GM12878 (cell line): ENCODE measurements around the gene EIF3D. TPM values are rescaled to one million over a fixed set of nuclear protein-coding genes. Genes with fewer than 3 reads are reported as not detected.

Experiments used
- CHD2 ChIP-seq: IDR thresholded peaks from 2 replicates; pipeline ENCODE4 v1.6.1; 2011; ENCODE audit warnings: low read depth, low read length, improper control_type of control experiment, borderline replicate concordance
- EED ChIP-seq: sonication (generic); IDR thresholded peaks from 2 replicates; pipeline ENCODE4 v1.6.1; 2016; ENCODE audit warnings: antibody characterized with exemption, low read depth
- KLF5 ChIP-seq: fragments of 450-650 bp; IDR thresholded peaks from 2 replicates; pipeline ENCODE4 v1.6.1; 2014; ENCODE audit warnings: mild to moderate bottlenecking; ENCODE audit not compliant: partially characterized antibody
- MEF2A ChIP-seq: IDR thresholded peaks from 2 replicates; pipeline ENCODE4 v1.6.1; 2011; ENCODE audit warnings: low read depth, mild to moderate bottlenecking, low read length, moderate library complexity; ENCODE audit not compliant: insufficient read depth
- NRF1 ChIP-seq: conservative IDR thresholded peaks from 2 replicates; pipeline ENCODE4 v1.6.1; 2011; ENCODE audit warnings: mild to moderate bottlenecking, low read depth, low read length, improper control_type of control experiment
- SIN3A ChIP-seq: IDR thresholded peaks from 2 replicates; pipeline ENCODE4 v1.6.1; 2012; ENCODE audit warnings: low read depth, low read length, improper control_type of control experiment
- SMC3 ChIP-seq: IDR thresholded peaks from 2 replicates; pipeline ENCODE4 v1.6.1; 2011; ENCODE audit warnings: low read length, improper control_type of control experiment, borderline replicate concordance
- ZZZ3 ChIP-seq: IDR thresholded peaks from 2 replicates; pipeline ENCODE4 v1.6.1; 2011; ENCODE audit warnings: low read depth; ENCODE audit not compliant: control insufficient read depth, insufficient read length
- polyA plus RNA-seq, 11 experiments: library from polyadenylated mRNA; depleted of rRNA in 4 of 11; unstranded in 6 of 11; stranded (reverse) in 5 of 11; fragments of >200 nt; fragmentation: Nextera tagmentation in 4 of 11; fragmentation: Illumina TruSeq in 1 of 11; extraction: Ambion mirVana in 4 of 11; extraction: Trizol in 1 of 11; gene quantifications; 1 replicate in 1 of 11; 2 replicates in 10 of 11; pipeline versions ENCODE4 v1.2.1 to v1.2.3, GENCODE V29; 2011 to 2016; ENCODE audit warnings: inconsistent platforms in 2 of 11, missing spikeins in 2 of 11, low read depth in 1 of 11
- total RNA-seq, 4 experiments: library from RNA; depleted of rRNA in 3 of 4; stranded (reverse); fragments of >200 nt in 3 of 4; fragmentation: Illumina TruSeq in 1 of 4; extraction: Trizol in 1 of 4; gene quantifications; 2 replicates each; pipeline versions ENCODE4 v1.2.1 to v1.2.3, GENCODE V29; 2013 to 2021
- TF ChIP-seq, protein P1 (sequence below): IDR thresholded peaks from 2 replicates; pipeline ENCODE4 v1.6.1; 2012; ENCODE audit warnings: mild to moderate bottlenecking, low read depth, low read length
- TF ChIP-seq, protein P2 (sequence below): fragments of 450-650 bp; IDR thresholded peaks from 2 replicates; pipeline ENCODE4 v1.6.1; 2018; ENCODE audit warnings: borderline replicate concordance, mild to moderate bottlenecking; ENCODE audit not compliant: partially characterized antibody
- TF ChIP-seq, protein P3 (sequence below): fragments of 450-650 bp; IDR thresholded peaks from 2 replicates; pipeline ENCODE4 v1.6.1; 2017; ENCODE audit warnings: mild to moderate bottlenecking
- TF ChIP-seq, protein P4 (sequence below): fragments of 450-650 bp; IDR thresholded peaks from 2 replicates; pipeline ENCODE4 v1.6.1; 2017; ENCODE audit warnings: antibody characterized with exemption, mild to moderate bottlenecking, moderate library complexity
- TF ChIP-seq, protein P5 (sequence below): fragments of 450-650 bp; IDR thresholded peaks from 2 replicates; pipeline ENCODE4 v1.6.1; 2017; ENCODE audit warnings: mild to moderate bottlenecking, low read depth, inconsistent platforms; ENCODE audit not compliant: poor library complexity, severe bottlenecking

Gene EIF3D
- total and polyA plus RNA-seq, 10 of the 15 experiments (the other 5 are each of a cell fraction or from before 2014, with no cell fraction given), result 240 to 558 (median 420) TPM

DNA sequence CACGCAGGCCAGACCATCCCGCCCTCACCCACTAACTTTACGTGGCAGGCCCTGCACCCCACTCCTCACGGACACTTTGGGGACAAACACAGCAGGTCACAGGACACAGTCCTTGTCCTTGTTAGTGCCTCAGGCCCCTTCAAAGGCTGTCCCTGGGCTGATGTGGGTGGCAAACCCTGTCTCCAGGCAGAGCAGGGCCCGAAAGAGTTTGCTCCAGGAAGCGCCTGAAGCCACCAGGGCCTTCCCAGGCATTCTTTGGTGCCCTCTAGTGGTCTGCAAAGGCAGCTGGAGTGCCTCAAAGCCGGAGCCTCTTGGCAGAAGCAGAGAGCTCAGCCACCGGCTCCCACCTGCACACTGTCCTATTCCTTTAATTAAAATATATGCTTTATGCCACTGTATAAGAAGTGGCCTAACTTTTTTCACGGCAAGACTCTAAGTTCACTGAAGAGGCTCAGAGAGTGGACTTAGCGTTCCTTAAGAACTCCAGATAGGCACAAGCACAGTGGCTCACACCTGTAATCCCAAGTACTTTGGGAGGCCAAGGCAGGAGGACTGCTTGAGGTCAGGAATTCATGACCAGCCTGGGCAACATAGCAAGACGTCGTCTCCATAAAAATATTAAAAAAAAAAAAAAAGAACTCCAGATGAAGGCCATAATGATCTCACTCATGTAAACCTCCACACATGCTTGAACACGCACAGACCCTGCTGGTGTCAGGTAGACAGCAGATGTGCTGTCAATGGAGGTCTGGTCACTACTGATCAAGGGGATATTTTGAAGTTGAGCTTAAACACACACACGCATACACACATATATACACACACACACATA, 58.6 kb downstream of the EIF3D start (continued):
- TF ChIP-seq, protein P1, sequence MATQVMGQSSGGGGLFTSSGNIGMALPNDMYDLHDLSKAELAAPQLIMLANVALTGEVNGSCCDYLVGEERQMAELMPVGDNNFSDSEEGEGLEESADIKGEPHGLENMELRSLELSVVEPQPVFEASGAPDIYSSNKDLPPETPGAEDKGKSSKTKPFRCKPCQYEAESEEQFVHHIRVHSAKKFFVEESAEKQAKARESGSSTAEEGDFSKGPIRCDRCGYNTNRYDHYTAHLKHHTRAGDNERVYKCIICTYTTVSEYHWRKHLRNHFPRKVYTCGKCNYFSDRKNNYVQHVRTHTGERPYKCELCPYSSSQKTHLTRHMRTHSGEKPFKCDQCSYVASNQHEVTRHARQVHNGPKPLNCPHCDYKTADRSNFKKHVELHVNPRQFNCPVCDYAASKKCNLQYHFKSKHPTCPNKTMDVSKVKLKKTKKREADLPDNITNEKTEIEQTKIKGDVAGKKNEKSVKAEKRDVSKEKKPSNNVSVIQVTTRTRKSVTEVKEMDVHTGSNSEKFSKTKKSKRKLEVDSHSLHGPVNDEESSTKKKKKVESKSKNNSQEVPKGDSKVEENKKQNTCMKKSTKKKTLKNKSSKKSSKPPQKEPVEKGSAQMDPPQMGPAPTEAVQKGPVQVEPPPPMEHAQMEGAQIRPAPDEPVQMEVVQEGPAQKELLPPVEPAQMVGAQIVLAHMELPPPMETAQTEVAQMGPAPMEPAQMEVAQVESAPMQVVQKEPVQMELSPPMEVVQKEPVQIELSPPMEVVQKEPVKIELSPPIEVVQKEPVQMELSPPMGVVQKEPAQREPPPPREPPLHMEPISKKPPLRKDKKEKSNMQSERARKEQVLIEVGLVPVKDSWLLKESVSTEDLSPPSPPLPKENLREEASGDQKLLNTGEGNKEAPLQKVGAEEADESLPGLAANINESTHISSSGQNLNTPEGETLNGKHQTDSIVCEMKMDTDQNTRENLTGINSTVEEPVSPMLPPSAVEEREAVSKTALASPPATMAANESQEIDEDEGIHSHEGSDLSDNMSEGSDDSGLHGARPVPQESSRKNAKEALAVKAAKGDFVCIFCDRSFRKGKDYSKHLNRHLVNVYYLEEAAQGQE, result no peak
- TF ChIP-seq KLF5 (peak; percentile 42), MEF2A (no peak), EED (no peak), CHD2 (no peak), ZZZ3 (no peak), NRF1 (no peak), SIN3A (no peak), SMC3 (peak; percentile 97)
- TF ChIP-seq, protein P2, sequence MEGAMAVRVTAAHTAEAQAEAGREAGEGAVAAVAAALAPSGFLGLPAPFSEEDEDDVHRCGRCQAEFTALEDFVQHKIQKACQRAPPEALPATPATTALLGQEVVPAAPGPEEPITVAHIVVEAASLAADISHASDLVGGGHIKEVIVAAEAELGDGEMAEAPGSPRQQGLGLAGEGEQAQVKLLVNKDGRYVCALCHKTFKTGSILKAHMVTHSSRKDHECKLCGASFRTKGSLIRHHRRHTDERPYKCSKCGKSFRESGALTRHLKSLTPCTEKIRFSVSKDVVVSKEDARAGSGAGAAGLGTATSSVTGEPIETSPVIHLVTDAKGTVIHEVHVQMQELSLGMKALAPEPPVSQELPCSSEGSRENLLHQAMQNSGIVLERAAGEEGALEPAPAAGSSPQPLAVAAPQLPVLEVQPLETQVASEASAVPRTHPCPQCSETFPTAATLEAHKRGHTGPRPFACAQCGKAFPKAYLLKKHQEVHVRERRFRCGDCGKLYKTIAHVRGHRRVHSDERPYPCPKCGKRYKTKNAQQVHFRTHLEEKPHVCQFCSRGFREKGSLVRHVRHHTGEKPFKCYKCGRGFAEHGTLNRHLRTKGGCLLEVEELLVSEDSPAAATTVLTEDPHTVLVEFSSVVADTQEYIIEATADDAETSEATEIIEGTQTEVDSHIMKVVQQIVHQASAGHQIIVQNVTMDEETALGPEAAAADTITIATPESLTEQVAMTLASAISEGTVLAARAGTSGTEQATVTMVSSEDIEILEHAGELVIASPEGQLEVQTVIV, result no peak
- TF ChIP-seq, protein P3, sequence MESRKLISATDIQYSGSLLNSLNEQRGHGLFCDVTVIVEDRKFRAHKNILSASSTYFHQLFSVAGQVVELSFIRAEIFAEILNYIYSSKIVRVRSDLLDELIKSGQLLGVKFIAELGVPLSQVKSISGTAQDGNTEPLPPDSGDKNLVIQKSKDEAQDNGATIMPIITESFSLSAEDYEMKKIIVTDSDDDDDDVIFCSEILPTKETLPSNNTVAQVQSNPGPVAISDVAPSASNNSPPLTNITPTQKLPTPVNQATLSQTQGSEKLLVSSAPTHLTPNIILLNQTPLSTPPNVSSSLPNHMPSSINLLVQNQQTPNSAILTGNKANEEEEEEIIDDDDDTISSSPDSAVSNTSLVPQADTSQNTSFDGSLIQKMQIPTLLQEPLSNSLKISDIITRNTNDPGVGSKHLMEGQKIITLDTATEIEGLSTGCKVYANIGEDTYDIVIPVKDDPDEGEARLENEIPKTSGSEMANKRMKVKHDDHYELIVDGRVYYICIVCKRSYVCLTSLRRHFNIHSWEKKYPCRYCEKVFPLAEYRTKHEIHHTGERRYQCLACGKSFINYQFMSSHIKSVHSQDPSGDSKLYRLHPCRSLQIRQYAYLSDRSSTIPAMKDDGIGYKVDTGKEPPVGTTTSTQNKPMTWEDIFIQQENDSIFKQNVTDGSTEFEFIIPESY, result no peak
- TF ChIP-seq, protein P4, sequence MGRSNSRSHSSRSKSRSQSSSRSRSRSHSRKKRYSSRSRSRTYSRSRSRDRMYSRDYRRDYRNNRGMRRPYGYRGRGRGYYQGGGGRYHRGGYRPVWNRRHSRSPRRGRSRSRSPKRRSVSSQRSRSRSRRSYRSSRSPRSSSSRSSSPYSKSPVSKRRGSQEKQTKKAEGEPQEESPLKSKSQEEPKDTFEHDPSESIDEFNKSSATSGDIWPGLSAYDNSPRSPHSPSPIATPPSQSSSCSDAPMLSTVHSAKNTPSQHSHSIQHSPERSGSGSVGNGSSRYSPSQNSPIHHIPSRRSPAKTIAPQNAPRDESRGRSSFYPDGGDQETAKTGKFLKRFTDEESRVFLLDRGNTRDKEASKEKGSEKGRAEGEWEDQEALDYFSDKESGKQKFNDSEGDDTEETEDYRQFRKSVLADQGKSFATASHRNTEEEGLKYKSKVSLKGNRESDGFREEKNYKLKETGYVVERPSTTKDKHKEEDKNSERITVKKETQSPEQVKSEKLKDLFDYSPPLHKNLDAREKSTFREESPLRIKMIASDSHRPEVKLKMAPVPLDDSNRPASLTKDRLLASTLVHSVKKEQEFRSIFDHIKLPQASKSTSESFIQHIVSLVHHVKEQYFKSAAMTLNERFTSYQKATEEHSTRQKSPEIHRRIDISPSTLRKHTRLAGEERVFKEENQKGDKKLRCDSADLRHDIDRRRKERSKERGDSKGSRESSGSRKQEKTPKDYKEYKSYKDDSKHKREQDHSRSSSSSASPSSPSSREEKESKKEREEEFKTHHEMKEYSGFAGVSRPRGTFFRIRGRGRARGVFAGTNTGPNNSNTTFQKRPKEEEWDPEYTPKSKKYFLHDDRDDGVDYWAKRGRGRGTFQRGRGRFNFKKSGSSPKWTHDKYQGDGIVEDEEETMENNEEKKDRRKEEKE, result no peak
- TF ChIP-seq, protein P5, sequence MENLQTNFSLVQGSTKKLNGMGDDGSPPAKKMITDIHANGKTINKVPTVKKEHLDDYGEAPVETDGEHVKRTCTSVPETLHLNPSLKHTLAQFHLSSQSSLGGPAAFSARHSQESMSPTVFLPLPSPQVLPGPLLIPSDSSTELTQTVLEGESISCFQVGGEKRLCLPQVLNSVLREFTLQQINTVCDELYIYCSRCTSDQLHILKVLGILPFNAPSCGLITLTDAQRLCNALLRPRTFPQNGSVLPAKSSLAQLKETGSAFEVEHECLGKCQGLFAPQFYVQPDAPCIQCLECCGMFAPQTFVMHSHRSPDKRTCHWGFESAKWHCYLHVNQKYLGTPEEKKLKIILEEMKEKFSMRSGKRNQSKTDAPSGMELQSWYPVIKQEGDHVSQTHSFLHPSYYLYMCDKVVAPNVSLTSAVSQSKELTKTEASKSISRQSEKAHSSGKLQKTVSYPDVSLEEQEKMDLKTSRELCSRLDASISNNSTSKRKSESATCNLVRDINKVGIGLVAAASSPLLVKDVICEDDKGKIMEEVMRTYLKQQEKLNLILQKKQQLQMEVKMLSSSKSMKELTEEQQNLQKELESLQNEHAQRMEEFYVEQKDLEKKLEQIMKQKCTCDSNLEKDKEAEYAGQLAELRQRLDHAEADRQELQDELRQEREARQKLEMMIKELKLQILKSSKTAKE, result no peak
